Esophagus muscularis mucosa (tissue), 4 donors: ENCODE data around the gene STIL.

Source experiments
- EP300 ChIP-seq: sonication (generic); formaldehyde crosslinking; IDR thresholded peaks from one replicate; pipeline ENCODE4 v1.6.1; 2017; ENCODE audit warnings: antibody characterized with exemption
- POLR2A ChIP-seq: fragments of 450-650 bp; IDR thresholded peaks from one replicate; pipeline ENCODE4 v1.6.1; 2017; ENCODE audit warnings: antibody characterized with exemption, moderate library complexity, mild to moderate bottlenecking, low read depth
- TF ChIP-seq, protein P1 (sequence below), 3 experiments: fragments of 200-600 bp in 2 of 3; fragments of 450-650 bp in 1 of 3; sonication (generic) in 2 of 3; IDR thresholded peaks; one replicate each; pipeline ENCODE4 v1.5.1; 2017 to 2019; ENCODE audit warnings: antibody characterized with exemption in 3 of 3, mild to moderate bottlenecking in 2 of 3, moderate library complexity in 1 of 3

DNA sequence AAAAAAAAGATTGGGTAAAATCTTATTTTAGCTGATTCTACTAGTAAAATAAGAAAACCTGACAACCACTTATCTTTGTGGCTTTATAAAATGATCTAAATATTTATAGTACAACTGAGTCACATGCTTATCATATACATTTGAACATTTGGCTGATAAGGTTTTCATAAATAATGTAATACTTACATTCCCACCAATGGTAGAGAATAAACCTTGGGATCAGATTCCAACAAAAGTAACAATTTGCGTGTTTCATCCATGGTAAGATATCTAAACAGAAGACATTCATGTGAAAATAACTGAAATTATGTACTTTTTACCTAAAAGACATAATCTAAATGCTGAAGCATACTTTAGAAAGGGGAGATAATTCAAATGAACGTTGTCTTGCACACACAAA is 18.4 kb downstream of the STIL start:
- TF ChIP-seq, protein P1, sequence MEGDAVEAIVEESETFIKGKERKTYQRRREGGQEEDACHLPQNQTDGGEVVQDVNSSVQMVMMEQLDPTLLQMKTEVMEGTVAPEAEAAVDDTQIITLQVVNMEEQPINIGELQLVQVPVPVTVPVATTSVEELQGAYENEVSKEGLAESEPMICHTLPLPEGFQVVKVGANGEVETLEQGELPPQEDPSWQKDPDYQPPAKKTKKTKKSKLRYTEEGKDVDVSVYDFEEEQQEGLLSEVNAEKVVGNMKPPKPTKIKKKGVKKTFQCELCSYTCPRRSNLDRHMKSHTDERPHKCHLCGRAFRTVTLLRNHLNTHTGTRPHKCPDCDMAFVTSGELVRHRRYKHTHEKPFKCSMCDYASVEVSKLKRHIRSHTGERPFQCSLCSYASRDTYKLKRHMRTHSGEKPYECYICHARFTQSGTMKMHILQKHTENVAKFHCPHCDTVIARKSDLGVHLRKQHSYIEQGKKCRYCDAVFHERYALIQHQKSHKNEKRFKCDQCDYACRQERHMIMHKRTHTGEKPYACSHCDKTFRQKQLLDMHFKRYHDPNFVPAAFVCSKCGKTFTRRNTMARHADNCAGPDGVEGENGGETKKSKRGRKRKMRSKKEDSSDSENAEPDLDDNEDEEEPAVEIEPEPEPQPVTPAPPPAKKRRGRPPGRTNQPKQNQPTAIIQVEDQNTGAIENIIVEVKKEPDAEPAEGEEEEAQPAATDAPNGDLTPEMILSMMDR (IDR thresholded peaks at IDR 0.05): no peak
- TF ChIP-seq EP300 (no peak), POLR2A (no peak)
